Breast epithelium (tissue), 3 donors: ENCODE data around the gene ATXN7L1.

Experiments used
- POLR2A ChIP-seq: fragments of 450-650 bp; IDR thresholded peaks from one replicate; pipeline ENCODE4 v1.6.1; 2016; ENCODE audit warnings: antibody characterized with exemption, mild to moderate bottlenecking, moderate library complexity
- POLR2AphosphoS5 ChIP-seq, 3 donors: sonication (generic); formaldehyde crosslinking; IDR thresholded peaks; one replicate each; pipeline ENCODE4 v1.6.1; 2017; ENCODE audit warnings: antibody characterized with exemption in 3 of 3
- TF ChIP-seq, protein P1 (sequence below), 3 donors: fragments of 450-650 bp; IDR thresholded peaks; one replicate each; pipeline ENCODE4 v1.5.1; 2016 to 2017; ENCODE audit warnings: antibody characterized with exemption in 3 of 3, mild to moderate bottlenecking in 3 of 3, moderate library complexity in 3 of 3

DNA sequence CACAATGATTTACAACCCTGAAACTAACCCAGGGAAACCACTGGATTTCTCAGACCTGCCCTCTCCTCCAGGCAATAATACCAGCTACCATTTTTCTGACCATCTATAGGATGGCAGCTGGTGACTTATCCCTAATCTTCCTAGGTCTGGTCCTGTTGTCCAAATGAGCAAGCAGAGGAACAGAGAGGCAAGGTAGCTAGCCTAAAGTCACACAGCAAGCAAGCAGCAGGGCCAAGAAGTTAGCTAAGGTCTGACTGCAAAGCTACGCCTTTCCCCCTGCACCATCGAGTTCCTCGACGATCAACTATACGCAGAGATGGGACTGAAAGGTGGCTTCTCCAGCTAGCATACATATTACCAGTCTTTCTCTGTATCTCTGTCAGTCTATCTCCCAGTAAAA lies 25.3 kb downstream of the ATXN7L1 start:
- TF ChIP-seq, protein P1, sequence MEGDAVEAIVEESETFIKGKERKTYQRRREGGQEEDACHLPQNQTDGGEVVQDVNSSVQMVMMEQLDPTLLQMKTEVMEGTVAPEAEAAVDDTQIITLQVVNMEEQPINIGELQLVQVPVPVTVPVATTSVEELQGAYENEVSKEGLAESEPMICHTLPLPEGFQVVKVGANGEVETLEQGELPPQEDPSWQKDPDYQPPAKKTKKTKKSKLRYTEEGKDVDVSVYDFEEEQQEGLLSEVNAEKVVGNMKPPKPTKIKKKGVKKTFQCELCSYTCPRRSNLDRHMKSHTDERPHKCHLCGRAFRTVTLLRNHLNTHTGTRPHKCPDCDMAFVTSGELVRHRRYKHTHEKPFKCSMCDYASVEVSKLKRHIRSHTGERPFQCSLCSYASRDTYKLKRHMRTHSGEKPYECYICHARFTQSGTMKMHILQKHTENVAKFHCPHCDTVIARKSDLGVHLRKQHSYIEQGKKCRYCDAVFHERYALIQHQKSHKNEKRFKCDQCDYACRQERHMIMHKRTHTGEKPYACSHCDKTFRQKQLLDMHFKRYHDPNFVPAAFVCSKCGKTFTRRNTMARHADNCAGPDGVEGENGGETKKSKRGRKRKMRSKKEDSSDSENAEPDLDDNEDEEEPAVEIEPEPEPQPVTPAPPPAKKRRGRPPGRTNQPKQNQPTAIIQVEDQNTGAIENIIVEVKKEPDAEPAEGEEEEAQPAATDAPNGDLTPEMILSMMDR (IDR thresholded peaks at IDR 0.05), result no peak
- TF ChIP-seq POLR2A (no peak), POLR2AphosphoS5 (IDR thresholded peaks at IDR 0.05) (no peak)
